Stimulated activated CD8-positive, alpha-beta memory T cell treated with anti-CD3 and anti-CD28 coated beads, Interleukin-15, amount 100 ng/mL, for 4 hours (primary cell): ENCODE results near the gene DLX1.

Experiments
- DNase-seq, 2 donors: peaks; one replicate each; pipeline ENCODE4 v3.0.0-alpha.2; 2020; ENCODE audit warnings: low read depth in 2 of 2

DLX1 gene

DNA sequence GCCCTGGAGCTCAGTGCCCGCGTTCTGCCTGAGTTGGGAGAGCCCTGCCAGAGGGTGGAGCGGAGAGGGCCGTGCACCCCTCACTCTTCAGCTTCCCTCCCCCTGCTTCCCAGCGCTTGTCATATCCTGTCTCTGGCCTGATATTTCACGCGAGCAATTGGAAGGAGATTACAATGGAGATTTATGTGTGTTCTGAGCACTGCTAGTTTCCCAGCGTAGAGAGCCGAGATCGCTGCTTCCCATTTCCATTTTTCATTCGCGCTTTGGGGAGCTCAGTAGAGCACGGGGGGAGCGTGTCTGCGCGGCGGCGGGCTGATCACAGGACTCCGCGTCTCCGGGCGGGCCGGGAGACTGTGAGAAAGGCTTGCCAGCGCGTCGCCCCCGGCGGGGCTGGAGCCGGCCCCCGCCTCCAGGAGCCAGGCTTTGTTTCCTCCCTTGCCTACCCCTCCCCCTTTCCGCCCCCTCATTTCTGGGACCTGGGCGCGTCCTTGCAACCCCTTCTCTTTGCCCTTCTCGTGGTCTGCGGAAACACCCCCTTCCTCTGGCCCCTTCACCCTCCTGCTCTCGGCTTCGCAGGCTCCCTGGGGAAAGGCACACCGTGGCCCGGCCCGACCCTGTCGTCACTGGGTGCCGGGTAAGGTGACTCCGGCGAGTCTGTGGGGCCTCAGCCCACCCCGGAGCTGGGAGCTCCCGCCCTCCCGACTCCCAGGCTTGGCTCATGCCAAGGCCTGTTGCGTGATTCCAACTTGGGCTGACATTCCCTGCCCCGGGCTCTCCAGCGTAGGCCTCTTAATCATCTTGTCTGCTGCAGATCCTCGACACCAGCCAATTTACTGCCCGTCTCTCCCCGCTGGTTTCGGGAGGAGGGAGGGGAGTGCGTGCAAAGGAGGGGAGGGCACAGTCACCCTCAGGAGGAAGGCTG lies 11.6 kb downstream of the DLX1 start:
- DNase-seq, result no peak

DNA sequence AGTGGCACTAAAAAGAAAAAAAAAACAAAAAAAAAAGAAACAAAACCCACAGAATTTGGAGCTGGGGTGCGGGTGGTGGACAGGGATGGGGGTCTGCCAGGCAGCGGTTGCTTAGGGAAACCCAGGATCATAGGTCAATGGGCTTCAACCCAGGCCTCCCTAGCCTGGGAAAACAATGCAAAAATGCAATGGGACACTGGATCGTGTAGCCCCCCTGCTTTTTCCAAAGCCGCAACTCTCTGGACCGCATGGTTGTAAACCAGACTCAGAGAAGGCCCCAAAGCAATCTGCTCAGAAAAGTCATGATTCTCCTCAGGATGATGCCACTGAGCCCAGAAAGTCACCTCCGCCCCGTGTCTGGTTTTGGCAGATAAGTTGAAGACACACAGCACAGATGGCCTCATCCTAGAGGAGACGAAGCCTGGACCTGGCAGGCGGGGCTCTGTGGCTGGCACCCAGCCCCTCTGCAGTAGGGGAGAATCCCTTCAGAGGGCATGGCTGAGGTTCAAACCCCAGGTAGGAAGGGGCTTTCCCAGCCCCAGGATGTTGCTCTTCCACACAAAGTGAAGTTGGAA lies 12.3 kb downstream of the DLX1 start:
- DNase-seq, result no peak

DNA sequence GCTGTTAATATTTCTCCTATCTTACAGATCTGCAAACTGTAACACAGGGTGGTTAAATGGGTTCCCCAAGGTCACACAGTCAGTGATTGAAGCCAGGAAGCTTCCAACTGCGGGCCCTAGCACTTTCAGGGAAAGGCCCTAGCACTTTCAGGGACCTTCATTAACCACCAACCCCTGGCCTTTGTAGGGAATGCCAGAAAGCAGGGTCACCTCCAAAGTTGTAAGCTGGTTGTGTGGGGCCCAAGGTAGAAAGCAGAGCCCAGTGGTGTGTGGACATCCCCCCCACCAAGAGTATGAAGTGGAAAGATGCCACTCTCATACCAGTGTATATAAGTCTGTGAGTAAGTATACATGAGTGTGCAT lies 13.0 kb downstream of the DLX1 start:
- no peak for DNase-seq

DNA sequence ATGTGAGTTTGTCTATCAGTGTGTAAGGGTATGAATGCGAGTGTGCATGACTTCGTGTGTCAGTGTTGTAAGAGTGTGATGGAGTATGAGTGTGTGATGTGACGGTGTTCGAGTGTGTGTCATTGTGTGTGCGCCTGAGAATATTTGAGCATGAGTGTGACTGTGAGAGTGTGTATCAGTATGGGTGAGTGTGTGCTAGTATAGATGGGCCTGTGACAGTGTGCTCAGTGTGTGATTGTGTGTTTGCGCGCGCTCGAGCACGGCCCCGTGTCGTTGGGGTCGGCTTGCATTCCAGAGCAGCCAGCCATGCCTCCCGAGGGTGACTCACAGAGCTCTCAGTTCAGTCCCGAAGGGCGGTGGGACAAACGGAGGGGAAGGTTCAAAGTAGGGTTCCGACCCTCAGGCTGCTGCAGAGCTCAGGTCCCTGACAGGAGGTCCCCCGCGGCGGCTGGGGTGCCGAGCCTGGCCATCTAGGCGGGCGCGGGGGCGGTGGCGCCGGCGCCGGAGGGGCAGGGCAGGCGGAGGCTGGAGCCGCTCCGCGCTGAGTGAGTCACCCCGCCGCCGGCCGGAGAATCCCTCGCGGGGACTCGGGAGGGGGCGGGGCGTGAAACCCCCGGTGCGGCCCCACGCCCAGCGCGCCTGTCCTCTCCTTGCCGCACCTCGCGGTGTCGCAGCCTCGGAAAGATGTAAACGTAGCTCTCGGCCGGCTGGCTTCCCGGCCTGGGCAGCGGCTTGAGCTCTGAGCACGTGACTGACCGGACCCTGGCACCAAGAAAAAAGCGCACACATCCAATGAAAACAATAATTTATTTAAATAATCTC lies 13.6 kb downstream of the DLX1 start:
- DNase-seq, result no peak

DNA sequence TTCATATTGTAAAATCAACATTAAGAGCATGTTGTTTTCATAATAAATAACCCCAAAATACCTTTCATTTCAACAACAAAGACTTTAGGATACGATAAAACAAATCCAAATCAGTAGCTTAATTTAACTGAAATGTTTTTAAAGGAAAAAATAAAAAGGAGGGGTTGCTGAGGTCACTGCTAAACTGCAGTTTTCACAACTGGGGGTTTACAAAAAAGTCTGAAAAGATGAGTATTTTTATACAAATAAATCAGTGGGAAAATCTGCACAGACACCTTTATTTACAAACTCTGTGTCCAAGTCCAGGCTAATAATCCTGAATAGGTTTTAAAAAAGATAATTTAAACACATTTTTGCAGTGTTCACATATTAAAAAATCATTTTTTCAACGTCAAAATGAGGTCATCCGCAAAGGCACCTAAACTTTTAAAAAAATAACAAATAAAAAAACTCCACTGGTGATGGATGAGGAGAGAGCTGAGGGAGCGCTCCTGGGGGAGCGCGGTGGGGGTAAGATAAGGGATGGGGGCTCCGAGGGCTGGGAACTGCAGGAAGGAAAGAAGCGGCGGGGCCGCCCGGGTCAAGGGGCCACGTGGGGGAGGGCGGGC lies 14.3 kb downstream of the DLX1 start:
- DNase-seq, result no peak

DNA sequence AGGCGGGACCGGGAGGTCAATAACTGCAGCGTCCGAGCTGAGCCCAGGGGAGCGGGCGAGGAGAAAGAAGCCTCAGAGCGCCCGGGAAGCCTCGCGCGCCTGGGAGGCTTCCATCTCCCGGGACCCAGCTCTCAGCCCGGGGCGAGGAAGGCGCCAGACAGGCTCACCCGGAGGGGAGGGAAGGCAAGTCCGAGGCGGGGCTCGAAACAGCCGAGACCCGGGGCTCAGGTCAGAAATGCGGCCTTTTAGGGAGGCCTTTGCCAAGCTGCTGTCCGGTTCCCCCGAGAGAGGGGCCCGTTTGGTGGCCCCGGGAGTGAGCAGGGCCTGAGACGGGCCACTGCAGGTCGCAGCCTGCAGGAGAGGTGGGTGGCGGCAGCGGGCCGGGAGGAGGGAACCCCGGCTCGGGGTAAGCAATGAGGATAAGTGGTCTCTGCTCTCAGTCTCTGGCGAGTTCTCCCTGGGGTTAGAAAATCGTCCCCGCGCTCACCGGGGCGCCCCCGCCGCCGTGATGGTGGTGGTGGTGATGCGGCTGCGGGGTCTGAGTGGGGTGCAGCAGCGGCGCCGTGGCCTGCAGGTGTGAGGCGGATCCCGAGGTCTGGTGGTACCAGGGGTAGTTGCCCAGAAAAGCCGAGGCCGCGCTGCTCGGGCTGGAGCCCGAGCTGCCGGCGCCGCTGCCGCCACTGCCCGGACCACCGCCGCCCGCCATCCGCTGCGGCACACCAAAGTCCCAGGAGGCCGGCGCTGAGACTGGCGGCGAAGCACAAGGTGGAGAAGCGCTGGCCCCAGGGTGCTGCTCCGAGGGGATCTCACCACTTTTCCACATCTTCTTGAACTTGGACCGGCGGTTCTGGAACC lies 15.0 kb downstream of the DLX1 start:
- DNase-seq, result no peak

DNA sequence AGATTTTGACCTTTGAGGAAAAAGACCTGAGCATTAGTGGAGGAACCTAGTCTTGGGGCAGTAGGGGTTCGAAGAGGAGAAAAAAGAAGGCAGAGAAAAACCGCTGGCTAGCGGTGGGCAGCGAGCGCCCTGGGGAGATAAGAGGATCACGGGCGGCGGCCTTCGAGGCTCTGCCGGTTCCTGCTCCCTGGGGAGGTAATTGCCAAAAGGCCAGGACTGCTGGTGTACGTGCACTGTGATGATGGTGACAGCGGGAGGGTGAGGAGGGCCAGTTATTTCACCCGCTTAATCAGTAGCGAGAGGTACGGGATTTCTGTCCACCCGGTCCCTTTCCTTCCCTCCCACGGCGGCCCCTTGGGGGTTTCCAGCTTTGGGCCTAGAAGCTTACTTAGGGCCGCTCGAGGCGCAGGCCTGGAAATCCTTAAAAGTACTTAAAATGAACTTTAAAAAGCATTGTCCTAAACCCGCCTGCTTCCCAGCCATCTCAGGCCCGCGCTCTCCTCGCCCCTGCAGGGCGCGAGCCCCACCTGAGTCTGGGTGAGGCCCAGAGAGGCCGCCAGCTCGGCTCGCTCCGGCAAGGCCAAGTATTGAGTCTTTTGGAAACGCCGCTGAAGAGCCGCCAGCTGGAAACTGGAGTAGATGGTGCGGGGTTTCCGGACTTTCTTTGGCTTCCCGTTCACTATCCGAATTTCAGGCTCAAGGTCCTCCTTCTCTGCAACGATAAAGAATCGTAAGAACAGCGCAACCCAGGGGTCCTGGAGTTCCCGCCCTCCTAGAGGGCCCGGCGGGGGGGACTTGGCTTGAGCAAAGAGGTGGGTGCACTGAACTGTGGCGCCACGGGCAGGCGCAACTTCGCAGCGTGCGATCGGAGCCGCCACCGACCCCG lies 15.9 kb downstream of the DLX1 start:
- DNase-seq, result no peak

DNA sequence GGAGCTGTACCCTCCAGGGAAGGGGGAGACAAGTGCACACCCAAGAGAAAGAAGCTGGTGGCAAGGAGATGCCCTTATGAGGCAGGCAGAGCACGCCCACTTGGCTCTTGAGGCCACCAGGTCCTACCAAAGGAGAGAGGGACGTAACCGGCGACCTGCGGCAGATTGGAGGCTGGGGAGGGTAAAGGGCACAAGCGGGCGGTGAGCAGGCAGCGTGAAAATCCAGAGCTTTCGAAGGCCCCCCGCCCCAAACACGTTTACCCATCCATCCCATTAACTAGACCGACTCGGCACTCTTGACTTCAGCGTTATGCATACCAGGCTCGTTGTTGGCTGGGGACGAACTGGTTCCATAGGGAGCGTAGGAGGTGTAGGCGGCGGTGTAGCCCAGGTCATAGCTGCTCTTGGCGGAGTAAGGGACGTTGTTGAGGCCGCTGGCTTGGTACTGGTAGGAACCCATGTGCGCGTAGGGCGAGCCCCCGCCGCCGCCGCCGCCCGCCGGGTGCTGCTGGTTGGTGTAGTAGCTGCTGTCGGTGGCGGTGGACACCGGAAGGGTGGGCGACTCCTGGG lies 16.6 kb downstream of the DLX1 start:
- DNase-seq, result no peak

DNA sequence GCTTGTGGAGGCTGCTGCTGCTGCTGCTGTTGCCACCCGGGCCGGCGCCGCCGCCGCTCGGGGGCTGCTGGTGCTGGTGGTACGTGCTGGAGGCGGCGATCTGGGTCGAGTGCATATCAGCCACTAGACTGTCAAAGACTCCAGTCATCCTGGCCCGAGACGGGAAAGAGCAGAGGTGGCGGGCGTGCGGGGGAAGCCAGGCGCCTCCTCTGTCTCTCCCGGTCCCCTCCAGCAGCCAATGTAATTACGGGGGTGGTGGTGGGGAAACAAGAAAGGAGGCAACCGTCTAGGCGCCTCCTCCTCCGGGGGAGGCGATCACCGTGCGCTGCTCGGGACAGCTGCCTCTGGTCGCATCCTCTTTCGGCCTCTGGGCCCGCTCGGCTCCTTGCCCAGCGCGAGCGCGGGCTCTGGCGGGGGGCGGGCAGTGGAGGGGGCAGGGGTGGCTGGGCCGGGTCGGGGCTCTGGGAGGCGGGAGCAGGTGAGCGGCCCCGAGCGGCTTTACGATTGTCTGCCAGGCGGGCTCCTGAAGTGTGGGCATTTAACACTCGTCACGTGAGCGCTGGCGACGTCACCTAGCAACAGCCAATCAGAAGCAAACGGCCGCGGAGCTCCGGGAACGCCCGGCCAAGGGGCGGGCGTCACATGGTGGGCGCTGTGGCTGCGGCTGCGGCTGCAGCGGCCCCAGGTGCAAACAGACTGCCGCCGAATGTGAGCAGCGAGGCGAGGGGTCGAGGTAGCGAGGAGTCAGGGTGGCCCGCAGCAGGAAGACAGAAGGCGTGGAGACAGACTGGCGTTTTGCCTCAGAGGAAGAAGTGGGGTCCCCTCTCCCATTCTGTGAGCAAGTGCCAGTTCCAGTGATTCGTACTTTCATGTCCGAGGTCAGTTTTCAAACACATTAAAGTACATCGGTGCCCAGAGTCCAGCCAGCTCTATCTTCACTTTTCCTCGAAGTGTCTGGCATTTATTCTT lies 17.4 kb downstream of the DLX1 start, which contains the start of gene DLX2:
Gene DLX2, minus strand, starts transcription at position 510 of the 969 bp plus-strand sequence. Its CDS starts 362 bp downstream, at position 148.
- no peak for DNase-seq

DNA sequence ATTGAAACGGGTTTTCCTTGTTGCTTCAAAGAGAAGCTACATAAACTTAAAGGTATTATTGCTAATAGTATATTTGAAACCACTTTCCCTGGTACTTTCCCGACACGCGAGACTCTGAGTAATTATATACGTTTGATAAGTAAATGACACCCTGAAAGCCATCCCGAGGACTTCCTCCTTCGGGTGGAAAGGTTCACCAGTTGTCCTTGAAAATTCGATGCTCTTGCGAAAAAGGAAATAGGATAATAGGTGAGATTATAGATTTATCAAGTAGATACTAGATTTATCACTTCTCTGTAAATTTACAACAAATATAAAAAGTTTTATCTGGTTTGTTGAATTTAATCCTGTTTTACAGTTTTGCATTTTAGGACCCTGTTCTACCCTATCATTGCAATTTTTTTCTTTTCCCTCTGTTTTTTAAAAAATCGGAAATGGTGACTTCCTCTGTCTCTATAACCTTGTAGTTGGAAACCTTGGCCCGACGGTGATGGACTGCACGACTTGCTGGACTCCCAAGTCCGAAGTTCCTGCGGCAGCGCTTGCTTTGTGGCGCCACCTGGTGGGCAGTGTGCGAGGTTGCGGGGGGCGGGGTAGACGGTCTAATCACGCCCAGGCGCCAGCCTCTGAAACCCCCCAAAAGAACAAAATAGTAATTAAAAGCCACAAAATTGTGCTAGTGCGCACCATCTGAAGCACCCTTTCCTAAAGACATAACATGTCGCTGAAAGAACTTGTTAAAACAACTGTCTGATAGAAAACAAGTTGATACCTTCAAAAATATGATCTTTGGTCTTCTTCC lies 18.4 kb downstream of the DLX1 start:
- DNase-seq, result no peak

DNA sequence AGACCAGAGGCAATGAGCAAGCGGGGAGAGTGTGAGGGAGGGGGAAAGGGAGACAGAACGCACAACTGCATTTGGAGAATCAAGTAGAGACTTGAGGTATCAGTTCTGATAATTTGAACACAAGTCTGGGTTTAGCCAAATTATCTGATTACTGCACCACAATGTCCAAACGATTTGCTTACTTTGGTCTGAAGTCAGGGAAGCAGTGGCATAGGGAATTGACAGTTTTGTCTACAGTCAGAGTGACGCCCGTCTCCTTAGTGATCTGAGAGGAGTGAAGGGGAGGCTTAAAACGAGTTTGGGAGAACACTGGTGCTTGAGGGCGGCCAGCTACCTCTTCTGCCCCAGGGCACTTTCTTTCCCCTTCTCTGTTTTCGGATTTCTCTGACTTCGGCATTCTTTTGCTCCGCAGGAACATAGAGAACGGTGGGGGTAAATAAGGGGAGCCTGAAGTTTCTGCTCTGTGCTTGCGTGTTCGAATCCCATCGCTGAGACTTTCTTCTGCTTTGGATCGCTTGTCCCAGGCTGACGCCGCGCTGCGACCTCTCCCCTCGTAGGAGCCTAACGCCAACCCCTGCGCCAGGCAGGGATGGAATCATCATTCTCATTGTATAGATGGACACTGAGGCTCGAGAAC lies 20.3 kb downstream of the DLX1 start:
- no peak for DNase-seq

DNA sequence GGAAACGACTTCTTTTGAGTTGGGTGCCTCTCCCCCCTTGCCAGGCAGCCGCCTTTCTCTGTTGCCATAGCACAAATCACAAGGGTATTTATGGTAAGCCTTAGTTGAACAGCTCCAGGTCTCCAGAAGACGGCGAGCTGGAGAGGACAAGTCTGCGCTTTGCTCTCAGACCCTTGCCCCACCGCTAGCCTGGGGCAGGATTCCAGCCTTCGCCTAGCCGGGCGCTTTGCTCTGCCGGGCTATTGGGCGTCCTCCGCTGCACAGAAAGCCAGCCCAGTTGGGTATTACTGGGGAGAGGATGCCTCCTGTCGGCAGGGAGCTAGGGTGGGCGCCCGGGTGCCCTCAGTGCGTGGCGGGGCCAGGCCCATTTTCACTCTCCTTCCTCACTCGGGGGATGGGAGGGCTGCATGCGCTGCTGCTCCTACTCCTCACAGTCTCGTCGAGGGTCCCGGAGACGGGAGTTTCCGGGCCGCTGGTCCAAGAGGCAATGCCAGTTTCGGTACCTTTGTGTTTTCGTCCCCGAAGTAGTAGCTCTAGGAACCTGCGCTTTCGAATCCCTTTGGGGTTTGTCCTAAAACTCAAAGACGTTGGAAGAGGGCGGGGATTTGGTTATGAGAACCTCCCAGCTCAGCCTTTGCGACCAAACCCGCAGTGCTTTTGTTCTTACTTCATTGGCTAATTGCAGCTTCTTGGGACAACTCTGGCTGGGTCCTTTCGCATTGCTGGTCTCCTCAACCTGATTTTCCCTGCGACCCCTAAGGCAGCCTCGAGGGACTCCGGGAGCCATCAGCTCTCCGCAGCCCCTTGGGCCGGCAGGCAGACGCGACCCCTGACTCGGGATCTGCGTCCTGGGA lies 21.0 kb downstream of the DLX1 start:
- no peak for DNase-seq

DNA sequence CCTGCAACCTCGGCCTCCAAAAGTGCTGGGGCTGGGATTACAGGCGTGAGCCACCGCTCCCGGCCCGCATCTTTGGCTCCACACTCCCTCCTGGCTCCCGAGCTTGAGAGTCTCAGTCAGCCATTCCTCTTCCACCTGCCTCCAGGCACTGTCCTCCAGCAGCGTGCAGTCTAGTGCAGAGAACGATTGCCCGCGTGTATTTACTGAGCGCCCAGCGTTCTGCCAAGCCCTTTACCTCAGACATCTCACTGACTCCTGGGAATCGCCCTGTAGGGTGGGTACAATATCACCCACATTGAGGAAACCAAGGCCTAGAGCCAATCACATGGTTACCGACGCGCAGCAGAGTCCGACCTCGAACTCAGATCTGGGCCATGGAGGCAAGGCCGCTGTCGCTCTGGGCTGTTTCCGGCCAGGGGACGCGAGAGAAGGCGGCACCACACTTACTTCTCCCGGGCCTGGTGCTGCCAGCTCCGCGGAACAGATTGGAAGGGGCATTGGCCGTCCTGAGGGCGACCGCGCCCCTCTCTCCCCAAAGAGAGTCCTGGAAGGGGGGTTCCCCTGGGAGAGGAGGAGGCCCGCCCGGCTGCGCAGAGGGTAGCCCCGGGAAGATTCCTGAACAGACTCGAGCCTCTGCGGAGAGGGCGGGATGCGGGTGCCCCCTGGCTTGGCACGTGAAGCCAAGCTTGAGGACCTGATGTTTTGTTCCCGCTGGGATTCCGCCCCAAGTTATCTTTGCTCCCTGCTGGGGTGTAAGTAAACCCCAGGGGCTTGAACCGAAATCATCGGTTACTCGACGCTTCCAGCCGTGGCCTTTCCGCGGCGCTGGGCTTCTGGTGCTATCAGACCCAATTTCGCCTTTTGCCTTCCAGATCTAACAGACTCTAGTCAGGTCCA lies 22.6 kb downstream of the DLX1 start:
- no peak for DNase-seq

DNA sequence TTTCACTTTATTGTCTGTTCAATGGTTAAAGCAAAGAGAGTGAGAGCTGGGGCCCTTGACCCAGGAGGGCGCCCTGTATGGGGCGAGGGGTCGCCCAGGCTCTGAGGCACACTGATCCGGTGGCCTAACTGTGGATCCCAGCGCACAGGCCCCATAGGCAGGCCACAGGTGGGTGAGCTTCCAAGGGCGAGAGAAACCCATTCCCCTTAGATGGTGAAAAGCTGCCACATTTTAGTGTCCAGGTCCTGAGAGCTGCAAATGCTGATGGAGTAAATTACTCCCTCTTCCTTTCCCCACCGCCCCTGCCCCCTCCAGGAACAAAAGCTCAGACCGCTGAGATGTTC lies 23.3 kb downstream of the DLX1 start:
- no peak for DNase-seq

DNA sequence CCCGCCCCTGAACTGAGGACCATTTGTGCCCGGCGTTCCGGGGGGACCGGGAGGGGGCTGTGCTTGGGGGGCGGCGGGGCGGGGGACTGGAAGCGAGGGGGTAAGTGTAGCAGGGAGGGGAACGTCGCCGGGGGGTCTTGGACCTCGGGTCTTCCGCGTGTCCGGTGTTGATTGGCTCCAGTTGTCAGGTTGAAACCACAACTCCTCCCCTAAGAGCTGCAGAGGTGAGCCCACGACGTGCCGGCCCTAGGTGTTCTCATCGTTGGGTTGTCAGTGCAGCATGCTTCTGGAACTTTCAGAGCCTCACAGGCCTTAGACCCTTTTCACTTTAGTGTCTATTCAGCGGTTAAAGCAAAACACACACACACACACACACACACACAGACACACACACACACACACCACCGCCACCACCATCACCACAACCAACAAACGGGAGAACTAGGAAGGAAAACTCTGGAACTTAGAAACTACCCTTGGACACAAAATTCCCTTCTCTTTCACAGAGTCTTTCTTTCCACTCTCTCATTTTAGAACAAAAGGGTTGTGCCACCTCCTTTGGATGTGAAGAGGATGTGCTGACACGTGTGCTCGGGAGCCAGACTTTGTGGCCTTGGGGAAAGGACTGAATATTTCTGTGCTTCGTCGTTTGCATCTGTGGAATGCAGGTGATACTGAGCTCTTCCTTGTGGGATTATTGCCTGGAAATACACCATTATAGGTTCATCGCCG lies 24.1 kb downstream of the DLX1 start:
- no peak for DNase-seq
